WTC11 (cell line): ENCODE results near the gene C3.

Experiments used
- NFYB ChIP-seq: sonication (generic); formaldehyde crosslinking; conservative IDR thresholded peaks from 2 replicates; pipeline ENCODE4 v1.8.0; 2022; ENCODE audit warnings: low read depth, missing genetic modification reagents
- NR1H2 ChIP-seq: sonication (generic); formaldehyde crosslinking; IDR thresholded peaks from 2 replicates; pipeline ENCODE4 v1.9.0; 2021; ENCODE audit warnings: mild to moderate bottlenecking, moderate library complexity, missing genetic modification reagents
- TEAD4 ChIP-seq: sonication (generic); formaldehyde crosslinking; IDR thresholded peaks from 2 replicates; pipeline ENCODE4 v1.8.0; 2022; ENCODE audit warnings: mild to moderate bottlenecking, missing genetic modification reagents
- TF ChIP-seq, protein P1 (sequence below): sonication (generic); formaldehyde crosslinking; IDR thresholded peaks from 2 replicates; pipeline ENCODE4 v1.8.1; 2022; ENCODE audit warnings: low read depth, mild to moderate bottlenecking, moderate library complexity, missing genetic modification reagents, borderline replicate concordance
- TF ChIP-seq, protein P2 (sequence below): sonication (generic); formaldehyde crosslinking; IDR thresholded peaks from 2 replicates; pipeline ENCODE4 v1.8.1; 2023; ENCODE audit warnings: mild to moderate bottlenecking, missing genetic modification reagents
- TF ChIP-seq, protein P3 (sequence below): sonication (generic); formaldehyde crosslinking; conservative IDR thresholded peaks from 2 replicates; pipeline ENCODE4 v1.8.1; 2023; ENCODE audit warnings: mild to moderate bottlenecking, low read depth, missing genetic modification reagents, moderate library complexity
- TF ChIP-seq, protein P4 (sequence below): fragments of 200-600 bp; IDR thresholded peaks from 2 replicates; pipeline ENCODE4 v1.8.0; 2022; ENCODE audit warnings: antibody characterized with exemption
- TF ChIP-seq, protein P5 (sequence below): sonication (generic); formaldehyde crosslinking; IDR thresholded peaks from 2 replicates; pipeline ENCODE4 v1.8.1; 2023; ENCODE audit warnings: mild to moderate bottlenecking, moderate library complexity, missing genetic modification reagents

DNA sequence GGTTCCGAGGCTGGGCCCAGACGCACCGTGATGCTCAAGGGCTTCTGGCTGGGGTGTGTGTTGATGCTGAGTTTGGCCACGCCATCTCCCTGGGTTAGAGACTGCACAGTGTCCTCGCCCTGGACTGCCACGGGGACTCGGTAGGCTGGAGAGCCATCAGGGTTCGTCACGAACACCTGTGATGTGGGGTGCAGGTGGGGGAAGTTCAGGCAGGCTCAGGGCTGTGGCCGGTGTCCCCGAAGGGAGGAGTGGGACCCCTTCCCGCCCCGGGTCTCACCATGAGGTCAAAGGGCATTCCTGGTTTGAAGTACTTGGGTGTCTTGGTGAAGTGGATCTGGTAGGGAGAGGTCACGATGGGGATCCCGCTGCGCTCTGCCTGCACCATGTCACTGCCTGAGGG lies 8.2 kb downstream of the C3 start:
- TF ChIP-seq, protein P1, sequence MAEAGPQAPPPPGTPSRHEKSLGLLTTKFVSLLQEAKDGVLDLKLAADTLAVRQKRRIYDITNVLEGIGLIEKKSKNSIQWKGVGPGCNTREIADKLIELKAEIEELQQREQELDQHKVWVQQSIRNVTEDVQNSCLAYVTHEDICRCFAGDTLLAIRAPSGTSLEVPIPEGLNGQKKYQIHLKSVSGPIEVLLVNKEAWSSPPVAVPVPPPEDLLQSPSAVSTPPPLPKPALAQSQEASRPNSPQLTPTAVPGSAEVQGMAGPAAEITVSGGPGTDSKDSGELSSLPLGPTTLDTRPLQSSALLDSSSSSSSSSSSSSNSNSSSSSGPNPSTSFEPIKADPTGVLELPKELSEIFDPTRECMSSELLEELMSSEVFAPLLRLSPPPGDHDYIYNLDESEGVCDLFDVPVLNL (CRISPR knock-in tag), result no peak
- TF ChIP-seq, protein P2, sequence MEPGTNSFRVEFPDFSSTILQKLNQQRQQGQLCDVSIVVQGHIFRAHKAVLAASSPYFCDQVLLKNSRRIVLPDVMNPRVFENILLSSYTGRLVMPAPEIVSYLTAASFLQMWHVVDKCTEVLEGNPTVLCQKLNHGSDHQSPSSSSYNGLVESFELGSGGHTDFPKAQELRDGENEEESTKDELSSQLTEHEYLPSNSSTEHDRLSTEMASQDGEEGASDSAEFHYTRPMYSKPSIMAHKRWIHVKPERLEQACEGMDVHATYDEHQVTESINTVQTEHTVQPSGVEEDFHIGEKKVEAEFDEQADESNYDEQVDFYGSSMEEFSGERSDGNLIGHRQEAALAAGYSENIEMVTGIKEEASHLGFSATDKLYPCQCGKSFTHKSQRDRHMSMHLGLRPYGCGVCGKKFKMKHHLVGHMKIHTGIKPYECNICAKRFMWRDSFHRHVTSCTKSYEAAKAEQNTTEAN (CRISPR knock-in tag), result no peak
- TF ChIP-seq, protein P3, sequence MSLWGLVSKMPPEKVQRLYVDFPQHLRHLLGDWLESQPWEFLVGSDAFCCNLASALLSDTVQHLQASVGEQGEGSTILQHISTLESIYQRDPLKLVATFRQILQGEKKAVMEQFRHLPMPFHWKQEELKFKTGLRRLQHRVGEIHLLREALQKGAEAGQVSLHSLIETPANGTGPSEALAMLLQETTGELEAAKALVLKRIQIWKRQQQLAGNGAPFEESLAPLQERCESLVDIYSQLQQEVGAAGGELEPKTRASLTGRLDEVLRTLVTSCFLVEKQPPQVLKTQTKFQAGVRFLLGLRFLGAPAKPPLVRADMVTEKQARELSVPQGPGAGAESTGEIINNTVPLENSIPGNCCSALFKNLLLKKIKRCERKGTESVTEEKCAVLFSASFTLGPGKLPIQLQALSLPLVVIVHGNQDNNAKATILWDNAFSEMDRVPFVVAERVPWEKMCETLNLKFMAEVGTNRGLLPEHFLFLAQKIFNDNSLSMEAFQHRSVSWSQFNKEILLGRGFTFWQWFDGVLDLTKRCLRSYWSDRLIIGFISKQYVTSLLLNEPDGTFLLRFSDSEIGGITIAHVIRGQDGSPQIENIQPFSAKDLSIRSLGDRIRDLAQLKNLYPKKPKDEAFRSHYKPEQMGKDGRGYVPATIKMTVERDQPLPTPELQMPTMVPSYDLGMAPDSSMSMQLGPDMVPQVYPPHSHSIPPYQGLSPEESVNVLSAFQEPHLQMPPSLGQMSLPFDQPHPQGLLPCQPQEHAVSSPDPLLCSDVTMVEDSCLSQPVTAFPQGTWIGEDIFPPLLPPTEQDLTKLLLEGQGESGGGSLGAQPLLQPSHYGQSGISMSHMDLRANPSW (CRISPR knock-in tag), result no peak
- TF ChIP-seq, protein P4, sequence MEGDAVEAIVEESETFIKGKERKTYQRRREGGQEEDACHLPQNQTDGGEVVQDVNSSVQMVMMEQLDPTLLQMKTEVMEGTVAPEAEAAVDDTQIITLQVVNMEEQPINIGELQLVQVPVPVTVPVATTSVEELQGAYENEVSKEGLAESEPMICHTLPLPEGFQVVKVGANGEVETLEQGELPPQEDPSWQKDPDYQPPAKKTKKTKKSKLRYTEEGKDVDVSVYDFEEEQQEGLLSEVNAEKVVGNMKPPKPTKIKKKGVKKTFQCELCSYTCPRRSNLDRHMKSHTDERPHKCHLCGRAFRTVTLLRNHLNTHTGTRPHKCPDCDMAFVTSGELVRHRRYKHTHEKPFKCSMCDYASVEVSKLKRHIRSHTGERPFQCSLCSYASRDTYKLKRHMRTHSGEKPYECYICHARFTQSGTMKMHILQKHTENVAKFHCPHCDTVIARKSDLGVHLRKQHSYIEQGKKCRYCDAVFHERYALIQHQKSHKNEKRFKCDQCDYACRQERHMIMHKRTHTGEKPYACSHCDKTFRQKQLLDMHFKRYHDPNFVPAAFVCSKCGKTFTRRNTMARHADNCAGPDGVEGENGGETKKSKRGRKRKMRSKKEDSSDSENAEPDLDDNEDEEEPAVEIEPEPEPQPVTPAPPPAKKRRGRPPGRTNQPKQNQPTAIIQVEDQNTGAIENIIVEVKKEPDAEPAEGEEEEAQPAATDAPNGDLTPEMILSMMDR, result no peak
- no peak for TF ChIP-seq TEAD4 (CRISPR knock-in tag)
- TF ChIP-seq, protein P5, sequence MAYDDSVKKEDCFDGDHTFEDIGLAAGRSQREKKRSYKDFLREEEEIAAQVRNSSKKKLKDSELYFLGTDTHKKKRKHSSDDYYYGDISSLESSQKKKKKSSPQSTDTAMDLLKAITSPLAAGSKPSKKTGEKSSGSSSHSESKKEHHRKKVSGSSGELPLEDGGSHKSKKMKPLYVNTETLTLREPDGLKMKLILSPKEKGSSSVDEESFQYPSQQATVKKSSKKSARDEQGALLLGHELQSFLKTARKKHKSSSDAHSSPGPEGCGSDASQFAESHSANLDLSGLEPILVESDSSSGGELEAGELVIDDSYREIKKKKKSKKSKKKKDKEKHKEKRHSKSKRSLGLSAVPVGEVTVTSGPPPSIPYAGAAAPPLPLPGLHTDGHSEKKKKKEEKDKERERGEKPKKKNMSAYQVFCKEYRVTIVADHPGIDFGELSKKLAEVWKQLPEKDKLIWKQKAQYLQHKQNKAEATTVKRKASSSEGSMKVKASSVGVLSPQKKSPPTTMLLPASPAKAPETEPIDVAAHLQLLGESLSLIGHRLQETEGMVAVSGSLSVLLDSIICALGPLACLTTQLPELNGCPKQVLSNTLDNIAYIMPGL (CRISPR knock-in tag), result no peak
- TF ChIP-seq NFYB (CRISPR knock-in tag), result no peak
- TF ChIP-seq NR1H2, result no peak
